ENCODE results near the gene CNTNAP2. TPM values are rescaled to one million over a fixed set of nuclear protein-coding genes. Genes with fewer than 3 reads are reported as not detected.

Gene CNTNAP2
- total RNA-seq, 1 donor from 2014 or later, result 9.2 TPM

- DNase-seq (ENCODE audit: low read depth), result peak; percentile 22
- H3K4me3 ChIP-seq (ENCODE audit: low read depth, low read length), result no peak overlapping the region
- TF ChIP-seq CTCF (conservative IDR thresholded peaks at IDR 0.05; ENCODE audit: low read depth, low read length), result no peak
These were observed 821.2 kb downstream of the CNTNAP2 start for GRCh38 chr7:146937836-146938235.

GRCh38 chr7:146943483-146943882 is 826.9 kb downstream of the CNTNAP2 start:
- H3K4me3 ChIP-seq (ENCODE audit: low read depth, low read length), result no peak overlapping the region
- TF ChIP-seq CTCF (conservative IDR thresholded peaks at IDR 0.05; ENCODE audit: low read depth, low read length), result no peak
- no peak for DNase-seq (ENCODE audit: low read depth)

GRCh38 chr7:146948703-146949102 is 832.1 kb downstream of the CNTNAP2 start:
- no peak overlapping the region for H3K4me3 ChIP-seq (ENCODE audit: low read depth, low read length)
- no peak for DNase-seq (ENCODE audit: low read depth)
- TF ChIP-seq CTCF (conservative IDR thresholded peaks at IDR 0.05; ENCODE audit: low read depth, low read length), result no peak

- no peak for DNase-seq (ENCODE audit: low read depth)
- no peak overlapping the region for H3K4me3 ChIP-seq (ENCODE audit: low read depth, low read length)
- TF ChIP-seq CTCF (conservative IDR thresholded peaks at IDR 0.05; ENCODE audit: low read depth, low read length), result no peak
These were observed 839.7 kb downstream of the CNTNAP2 start for GRCh38 chr7:146956321-146956720.

GRCh38 chr7:146956853-146957252 is 840.3 kb downstream of the CNTNAP2 start:
- no peak for TF ChIP-seq CTCF (conservative IDR thresholded peaks at IDR 0.05; ENCODE audit: low read depth, low read length)
- no peak for DNase-seq (ENCODE audit: low read depth)
- no peak overlapping the region for H3K4me3 ChIP-seq (ENCODE audit: low read depth, low read length)

- DNase-seq (ENCODE audit: low read depth), result no peak
- H3K4me3 ChIP-seq (ENCODE audit: low read depth, low read length), result no peak overlapping the region
- TF ChIP-seq CTCF (conservative IDR thresholded peaks at IDR 0.05; ENCODE audit: low read depth, low read length), result no peak
These were observed 844.3 kb downstream of the CNTNAP2 start for GRCh38 chr7:146960773-146961391.

GRCh38 chr7:146961617-146962016 is 845.0 kb downstream of the CNTNAP2 start:
- TF ChIP-seq CTCF (conservative IDR thresholded peaks at IDR 0.05; ENCODE audit: low read depth, low read length), result no peak
- peak; percentile 19 for DNase-seq (ENCODE audit: low read depth)
- no peak overlapping the region for H3K4me3 ChIP-seq (ENCODE audit: low read depth, low read length)
